Mesenchymal stem cell (in vitro differentiated cells and primary cell): ENCODE results near the gene EEF1A2.

Experiments used
- DNase-seq: peaks from one replicate; pipeline ENCODE4 v3.0.0-alpha.2; 2013
- H2AFZ ChIP-seq: one replicate; pipeline ENCODE4 v1.6.1; 2013; ENCODE audit warnings: low read depth, mild to moderate bottlenecking, control low read depth, inconsistent platforms, low read length, moderate library complexity
- H2AK5ac ChIP-seq: 2 replicates; pipeline ENCODE4 v1.6.1; 2013; ENCODE audit warnings: low read length, moderate library complexity, mild to moderate bottlenecking, inconsistent platforms; ENCODE audit not compliant: severe bottlenecking
- H2BK120ac ChIP-seq: one replicate; pipeline ENCODE4 v1.6.1; 2013; ENCODE audit warnings: low read depth, mild to moderate bottlenecking, inconsistent platforms, low read length, moderate library complexity
- H2BK12ac ChIP-seq, 2 experiments: one replicate each; pipeline ENCODE4 v1.6.1; 2013; ENCODE audit warnings: inconsistent platforms in 2 of 2, low read length in 2 of 2, mild to moderate bottlenecking in 2 of 2, moderate library complexity in 2 of 2, control low read depth in 1 of 2
- H2BK15ac ChIP-seq: one replicate; pipeline ENCODE4 v1.6.1; 2013; ENCODE audit warnings: mild to moderate bottlenecking, low read depth, inconsistent platforms; ENCODE audit not compliant: poor library complexity, severe bottlenecking
- H2BK5ac ChIP-seq: 2 replicates; pipeline ENCODE4 v1.6.1; 2013; ENCODE audit warnings: low read depth, mild to moderate bottlenecking, low read length, control low read depth, inconsistent platforms; ENCODE audit not compliant: poor library complexity, severe bottlenecking
- H3K14ac ChIP-seq, 2 experiments: one replicate each; pipeline ENCODE4 v1.6.1; 2013; ENCODE audit warnings: inconsistent platforms in 2 of 2, low read length in 2 of 2, control low read depth in 1 of 2, mild to moderate bottlenecking in 1 of 2, moderate library complexity in 1 of 2
- H3K18ac ChIP-seq, 2 experiments: one replicate each; pipeline ENCODE4 v1.6.1; 2013; ENCODE audit warnings: inconsistent platforms in 2 of 2, low read length in 2 of 2, control low read depth in 1 of 2, low read depth in 1 of 2, mild to moderate bottlenecking in 1 of 2
- H3K23ac ChIP-seq, 2 experiments: one replicate each; pipeline ENCODE4 v1.6.1; 2013; ENCODE audit warnings: inconsistent platforms in 2 of 2, low read length in 2 of 2, mild to moderate bottlenecking in 2 of 2, moderate library complexity in 2 of 2, control low read depth in 1 of 2
- H3K27ac ChIP-seq: 2 replicates; pipeline ENCODE4 v1.5.1; 2013; ENCODE audit warnings: mild to moderate bottlenecking, moderate library complexity, low read length, control low read depth, inconsistent platforms; ENCODE audit not compliant: poor library complexity, severe bottlenecking
- H3K27me3 ChIP-seq, 2 experiments: 2 replicates each; pipeline versions ENCODE4 v1.6.1 to v1.7.0; 2013; ENCODE audit warnings: low read length in 2 of 2, mild to moderate bottlenecking in 2 of 2, moderate library complexity in 2 of 2, control low read depth in 1 of 2, inconsistent platforms in 1 of 2; ENCODE audit not compliant: control insufficient read depth in 1 of 2, insufficient read depth in 1 of 2
- H3K36me3 ChIP-seq, 2 experiments: 2 replicates each; pipeline versions ENCODE4 v1.6.1 to v1.7.0; 2013; ENCODE audit warnings: low read length in 2 of 2, control low read depth in 1 of 2, inconsistent platforms in 1 of 2, low read depth in 1 of 2, mild to moderate bottlenecking in 1 of 2; ENCODE audit not compliant: insufficient read depth in 2 of 2, control insufficient read depth in 1 of 2
- H3K4ac ChIP-seq, 2 experiments: one replicate each; pipeline ENCODE4 v1.6.1; 2013; ENCODE audit warnings: inconsistent platforms in 2 of 2, low read length in 2 of 2, mild to moderate bottlenecking in 2 of 2, moderate library complexity in 2 of 2, control low read depth in 1 of 2, low read depth in 1 of 2
- H3K4me1 ChIP-seq: 2 replicates; pipeline ENCODE4 v1.6.1; 2013; ENCODE audit warnings: low read depth, low read length, control low read depth; ENCODE audit not compliant: control insufficient read depth, insufficient read depth
- H3K4me2 ChIP-seq: 2 replicates; pipeline ENCODE4 v1.6.1; 2013; ENCODE audit warnings: low read length, mild to moderate bottlenecking, inconsistent platforms; ENCODE audit not compliant: poor library complexity, severe bottlenecking
- H3K4me3 ChIP-seq, 2 experiments: 2 replicates each; pipeline versions ENCODE4 v1.5.1 to v1.7.0; 2013; ENCODE audit warnings: low read length in 2 of 2, mild to moderate bottlenecking in 2 of 2, control low read depth in 1 of 2, low read depth in 1 of 2; ENCODE audit not compliant: insufficient read depth in 1 of 2
- H3K79me1 ChIP-seq: replicated peaks from 2 replicates; pipeline ENCODE4 v1.6.1; 2013; ENCODE audit warnings: mild to moderate bottlenecking, control low read depth, low read length, inconsistent platforms; ENCODE audit not compliant: poor library complexity, severe bottlenecking
- H3K9ac ChIP-seq: 2 replicates; pipeline ENCODE4 v1.7.0; 2013; ENCODE audit warnings: mild to moderate bottlenecking, low read length, moderate library complexity
- H3K9me3 ChIP-seq: 2 replicates; pipeline ENCODE4 v1.7.0; 2013; ENCODE audit warnings: mild to moderate bottlenecking, low read length; ENCODE audit not compliant: control insufficient read depth
- H4K8ac ChIP-seq: one replicate; pipeline ENCODE4 v1.6.1; 2013; ENCODE audit warnings: inconsistent platforms, mild to moderate bottlenecking, low read length, moderate library complexity
- H4K91ac ChIP-seq: one replicate; pipeline ENCODE4 v1.6.1; 2013; ENCODE audit warnings: mild to moderate bottlenecking, low read length, inconsistent platforms
- WGBS: methylation state at CpG from one replicate; pipeline ENCODE4 v1.1.7; 2013; ENCODE audit warnings: mixed read lengths; 5-methylcytosine and 5-hydroxymethylcytosine counted together

The EEF1A2 gene

DNA sequence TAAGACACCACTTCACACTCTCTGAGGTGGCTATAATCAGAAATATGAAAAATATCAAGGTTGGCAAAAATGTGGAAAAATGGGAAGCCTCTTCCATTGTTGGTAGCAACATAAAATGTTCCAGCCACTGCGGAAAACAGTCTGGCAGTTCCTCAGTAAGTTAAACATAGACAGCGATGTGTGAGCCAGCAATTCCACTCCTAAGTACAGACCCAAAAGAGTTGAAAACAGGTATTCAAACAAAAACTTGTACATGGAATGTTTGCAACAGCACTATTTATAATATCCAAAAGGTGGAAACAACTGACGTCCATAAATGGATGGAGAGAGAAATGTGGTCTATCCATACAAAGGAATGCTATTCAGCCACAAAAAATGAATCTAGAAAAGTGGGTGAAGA, 14.3 kb upstream of the EEF1A2 start:
- Histone ChIP-seq H3K79me1 (no peaks in the 10 kb centered on the region), H3K23ac (no peak overlapping the region), H3K27me3 (peaks cover 9 to 57% of the 10 kb centered on the region in 2 experiments), H3K27ac (no peak overlapping the region), H2BK15ac (no peak overlapping the region), H2AK5ac (no peak overlapping the region), H3K36me3 (peaks cover 0 to under 1% of the 10 kb centered on the region in 2 experiments), H2BK12ac (no peak overlapping the region), H2BK5ac (no peak overlapping the region), H3K9ac (no peak overlapping the region), H3K4me1 (no peaks in the 10 kb centered on the region), H3K9me3 (no peaks in the 10 kb centered on the region), H3K14ac (no peak overlapping the region), H2BK120ac (no peak overlapping the region), H3K18ac (no peak overlapping the region), H3K4ac (no peak overlapping the region), H4K8ac (no peak overlapping the region), H3K4me3 (no peak overlapping the region), H3K4me2 (no peak overlapping the region), H4K91ac (no peak overlapping the region), H2AFZ (no peak overlapping the region)
- DNase-seq, result no peak
- WGBS, result 95% methylated on average over 3 of the region's 3 CpGs

DNA sequence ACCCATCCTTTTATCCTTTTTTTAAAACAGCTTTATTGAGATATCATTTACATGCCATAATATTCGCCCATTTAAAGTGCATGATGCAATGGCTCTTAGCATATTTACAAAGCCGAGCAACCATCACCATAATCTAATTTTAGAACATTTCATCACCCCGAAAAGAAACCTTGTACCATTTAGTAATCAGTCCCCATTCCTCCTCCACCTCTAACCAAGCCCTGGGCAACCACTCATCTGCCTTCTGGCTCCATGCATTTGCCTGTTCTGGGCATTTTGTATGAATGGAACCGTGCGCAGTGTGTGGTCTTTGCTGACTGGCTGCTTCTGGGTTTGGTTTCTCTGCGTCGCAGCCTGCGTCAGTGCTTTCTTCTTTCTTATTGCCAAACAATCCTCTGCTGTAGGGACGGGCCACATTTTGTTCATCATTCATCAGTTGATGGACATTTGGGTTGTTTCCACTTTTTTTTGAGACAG, 10.2 kb upstream of the EEF1A2 start:
- Histone ChIP-seq H3K27ac (no peak overlapping the region), H2AK5ac (no peak overlapping the region), H3K79me1 (no peaks in the 10 kb centered on the region), H4K91ac (no peak overlapping the region), H2BK120ac (no peak overlapping the region), H3K36me3 (no peaks in the 10 kb centered on the region), H3K4me3 (no peak overlapping the region), H3K4ac (no peak overlapping the region), H2BK12ac (no peak overlapping the region), H3K18ac (no peak overlapping the region), H3K9ac (no peak overlapping the region), H2AFZ (no peak overlapping the region), H3K9me3 (peaks cover 12% of the 10 kb centered on the region), H3K4me2 (no peak overlapping the region), H3K4me1 (no peaks in the 10 kb centered on the region), H4K8ac (no peak overlapping the region), H2BK15ac (no peak overlapping the region), H3K23ac (no peak overlapping the region), H3K14ac (no peak overlapping the region), H2BK5ac (no peak overlapping the region), H3K27me3 (peaks cover 23 to 68% of the 10 kb centered on the region in 2 experiments)
- 80% methylated on average over 8 of the region's 9 CpGs for WGBS
- DNase-seq, result no peak

DNA sequence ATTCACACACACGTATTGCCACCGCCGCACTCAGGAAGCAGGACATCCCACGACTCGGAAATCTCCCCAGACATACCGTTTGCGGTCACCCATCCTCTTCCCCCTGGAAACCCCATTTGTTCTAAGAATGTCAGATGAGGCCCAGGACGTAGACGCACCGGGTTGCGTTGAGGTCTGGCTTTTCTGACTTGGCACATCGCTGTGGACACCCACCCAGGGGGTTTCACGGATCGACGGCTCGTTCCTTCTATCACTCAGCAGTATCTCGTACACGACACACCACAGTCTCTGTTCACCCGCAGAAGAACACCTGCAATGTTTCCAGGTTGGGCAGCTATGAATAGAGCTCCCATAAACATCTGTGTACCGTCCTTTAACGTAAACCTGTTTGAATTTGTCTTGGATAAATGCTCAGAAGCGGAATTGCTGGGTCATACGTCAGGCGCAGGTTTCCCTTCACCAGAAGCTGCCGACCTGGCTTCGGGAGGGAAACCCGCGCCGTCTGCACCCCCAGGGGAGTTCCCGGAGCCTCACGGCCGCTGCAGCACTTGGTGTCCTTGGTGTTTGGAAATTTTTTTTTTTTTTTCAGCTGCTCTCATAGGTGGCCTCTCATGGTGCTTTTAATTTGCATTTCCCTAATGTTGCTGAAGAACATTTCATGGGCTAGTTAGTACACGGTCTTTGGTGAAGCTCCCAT, 9.3 kb upstream of the EEF1A2 start:
- H4K8ac ChIP-seq, result no peak overlapping the region
- no peak overlapping the region for H3K14ac ChIP-seq
- DNase-seq, result no peak
- H3K23ac ChIP-seq, result no peak overlapping the region
- H3K27ac ChIP-seq, result no peak overlapping the region
- no peaks in the 10 kb centered on the region for H3K36me3 ChIP-seq
- H2BK15ac ChIP-seq, result no peak overlapping the region
- H3K4ac ChIP-seq, result no peak overlapping the region
- H2BK12ac ChIP-seq, result no peak overlapping the region
- 88% methylated on average over 32 of the region's 33 CpGs for WGBS
- no peak overlapping the region for H3K18ac ChIP-seq
- no peak overlapping the region for H2BK5ac ChIP-seq
- H4K91ac ChIP-seq, result no peak overlapping the region
- no peak overlapping the region for H2BK120ac ChIP-seq
- H3K4me1 ChIP-seq, result no peaks in the 10 kb centered on the region
- H3K9ac ChIP-seq, result no peak overlapping the region
- no peak overlapping the region for H3K4me2 ChIP-seq
- H3K27me3 ChIP-seq, result peaks cover 29 to 71% of the 10 kb centered on the region in 2 experiments
- H2AK5ac ChIP-seq, result no peak overlapping the region
- H3K4me3 ChIP-seq, result no peak overlapping the region
- H3K79me1 ChIP-seq, result no peaks in the 10 kb centered on the region
- no peak overlapping the region for H2AFZ ChIP-seq
- H3K9me3 ChIP-seq, result peaks cover 12% of the 10 kb centered on the region

DNA sequence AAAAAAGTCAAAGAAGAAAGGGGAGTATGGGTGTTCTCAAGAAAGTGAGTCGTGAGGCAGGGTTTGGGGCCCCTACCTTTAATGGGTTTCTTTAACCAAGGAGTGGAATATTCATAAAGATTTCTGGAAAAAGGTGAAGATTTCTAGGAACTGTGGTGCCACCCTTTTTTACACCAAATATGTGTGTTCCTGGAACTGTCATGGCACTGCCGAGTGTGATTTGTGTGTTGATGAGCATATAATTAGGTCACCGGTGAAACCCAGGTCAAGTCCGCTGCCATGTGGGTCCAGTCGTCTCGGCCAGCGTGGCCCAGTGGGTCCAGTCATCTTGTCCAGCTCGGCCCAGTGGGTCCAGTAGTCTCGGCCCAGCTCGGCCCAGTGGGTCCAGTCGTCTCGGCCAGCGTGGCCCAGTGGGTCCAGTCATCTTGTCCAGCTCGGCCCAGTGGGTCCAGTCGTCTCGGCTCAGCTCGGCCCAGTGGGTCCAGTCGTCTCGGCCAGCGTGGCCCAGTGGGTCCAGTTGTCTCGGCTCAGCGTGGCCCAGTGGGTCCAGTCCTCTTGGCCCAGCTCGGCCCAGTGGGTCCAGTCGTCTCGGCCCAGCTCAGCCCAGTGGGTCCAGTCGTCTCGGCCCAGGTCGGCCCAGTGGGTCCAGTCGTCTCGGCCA, 8.3 kb upstream of the EEF1A2 start:
- H2BK15ac ChIP-seq, result no peak overlapping the region
- H3K4me2 ChIP-seq, result no peak overlapping the region
- H3K4me1 ChIP-seq, result peaks cover 4% of the 10 kb centered on the region
- no peaks in the 10 kb centered on the region for H3K36me3 ChIP-seq
- H3K18ac ChIP-seq, result no peak overlapping the region
- H3K79me1 ChIP-seq, result no peaks in the 10 kb centered on the region
- H2BK5ac ChIP-seq, result no peak overlapping the region
- no peak overlapping the region for H4K8ac ChIP-seq
- no peak overlapping the region for H2AFZ ChIP-seq
- no peak overlapping the region for H3K4ac ChIP-seq
- H3K14ac ChIP-seq, result no peak overlapping the region
- DNase-seq, result no peak
- no peak overlapping the region for H3K9ac ChIP-seq
- peaks cover 12% of the 10 kb centered on the region for H3K9me3 ChIP-seq
- no peak overlapping the region for H3K27ac ChIP-seq
- no peak overlapping the region for H3K4me3 ChIP-seq
- no peak overlapping the region for H2AK5ac ChIP-seq
- H4K91ac ChIP-seq, result no peak overlapping the region
- peaks cover 28 to 70% of the 10 kb centered on the region in 2 experiments for H3K27me3 ChIP-seq
- WGBS, result 88% methylated on average over 30 of the region's 30 CpGs
- H3K23ac ChIP-seq, result no peak overlapping the region
- H2BK120ac ChIP-seq, result no peak overlapping the region
- no peak overlapping the region for H2BK12ac ChIP-seq
